Thoracic aorta (tissue), 2 donors: ENCODE results near the gene CRACR2B. TPM values are rescaled to one million over a fixed set of nuclear protein-coding genes. Genes with fewer than 3 reads are reported as not detected.

Experiments
- ATAC-seq: fragments of 150-250 bp; one replicate; pipeline ENCODE4 v1.8.0; 2017; ENCODE audit warnings: low read depth; ENCODE audit not compliant: insufficient number of reproducible peaks, low FRiP score
- DNase-seq: peaks from one replicate; pipeline ENCODE4 v3.0.0-alpha.2; 2020; ENCODE audit warnings: low spot score
- H3K27ac ChIP-seq, 2 donors: fragments of 200-600 bp; sonication (generic); 1 replicate in 1 of 2; 2 replicates in 1 of 2; pipeline ENCODE4 v1.5.1; 2016; ENCODE audit warnings: mild to moderate bottlenecking in 2 of 2, moderate library complexity in 2 of 2
- H3K27me3 ChIP-seq: fragments of 200-600 bp; sonication (generic); replicated peaks from 2 replicates; pipeline ENCODE4 v1.6.0; 2016; ENCODE audit warnings: mild to moderate bottlenecking; ENCODE audit not compliant: insufficient read depth
- H3K36me3 ChIP-seq: fragments of 200-600 bp; sonication (generic); one replicate; pipeline ENCODE4 v1.5.1; 2016
- H3K4me1 ChIP-seq, 2 donors: fragments of 200-600 bp; sonication (generic); 1 replicate in 1 of 2; 2 replicates in 1 of 2; pipeline versions ENCODE4 v1.5.1 to v1.6.0; 2016; ENCODE audit warnings: low read depth in 2 of 2, mild to moderate bottlenecking in 1 of 2; ENCODE audit not compliant: control insufficient read depth in 1 of 2
- H3K4me3 ChIP-seq: fragments of 200-600 bp; sonication (generic); 2 replicates; pipeline ENCODE4 v1.5.1; 2016; ENCODE audit warnings: mild to moderate bottlenecking
- H3K9me3 ChIP-seq: fragments of 200-600 bp; sonication (generic); 2 replicates; pipeline ENCODE4 v1.5.1; 2016
- CTCF ChIP-seq: fragments of 200-600 bp; sonication (generic); IDR thresholded peaks from one replicate; pipeline ENCODE4 v1.5.1; 2019; ENCODE audit warnings: antibody characterized with exemption
- total RNA-seq, 2 donors: library from RNA; depleted of rRNA; stranded (reverse); fragments of >200 nt; gene quantifications; one replicate each; pipeline versions ENCODE4 v1.1.0 to v1.2.3, GENCODE V29; 2016

CRACR2B gene
- total RNA-seq, 2 donors from 2014 or later, result 9.6 to 11.6 TPM

GRCh38 chr11:783581-784015, 44.1 kb upstream of the CRACR2B start:
- peak; percentile 58 for ATAC-seq
- peak overlapping the region; percentile 47 for H3K4me3 ChIP-seq
- no peaks in the 10 kb centered on the region for H3K9me3 ChIP-seq
- H3K27me3 ChIP-seq, result peaks cover under 1% of the 10 kb centered on the region
- peak; percentile 47 for DNase-seq
- TF ChIP-seq CTCF, result peak; percentile 51
- H3K27ac ChIP-seq, result peak overlapping the region; percentile 15 to 41
- H3K4me1 ChIP-seq, result peaks cover 0 to 16% of the 10 kb centered on the region in 2 donors
- no peaks in the 10 kb centered on the region for H3K36me3 ChIP-seq

GRCh38 chr11:786235-787083, 41.3 kb upstream of the CRACR2B start:
- Histone ChIP-seq H3K4me3 (no peak overlapping the region), H3K36me3 (no peaks in the 10 kb centered on the region), H3K27ac (no peak overlapping the region), H3K27me3 (peaks cover 8% of the 10 kb centered on the region), H3K4me1 (peaks cover 0 to 16% of the 10 kb centered on the region in 2 donors), H3K9me3 (no peaks in the 10 kb centered on the region)
- no peak for ATAC-seq
- TF ChIP-seq CTCF, result no peak
- DNase-seq, result no peak

- Histone ChIP-seq H3K4me1 (peaks cover 0 to 16% of the 10 kb centered on the region in 2 donors), H3K27me3 (peaks cover 8% of the 10 kb centered on the region), H3K27ac (no peak overlapping the region), H3K4me3 (no peak overlapping the region), H3K36me3 (no peaks in the 10 kb centered on the region), H3K9me3 (no peaks in the 10 kb centered on the region)
- ATAC-seq (no peak), DNase-seq (no peak)
- TF ChIP-seq CTCF, result no peak
These were observed 40.5 kb upstream of the CRACR2B start for GRCh38 chr11:787084-787675.

- no peak for TF ChIP-seq CTCF
- Histone ChIP-seq H3K36me3 (no peaks in the 10 kb centered on the region), H3K4me3 (no peak overlapping the region), H3K27ac (no peak overlapping the region), H3K4me1 (peaks cover 0 to 9% of the 10 kb centered on the region in 2 donors), H3K27me3 (peaks cover 8% of the 10 kb centered on the region), H3K9me3 (no peaks in the 10 kb centered on the region)
- ATAC-seq (no peak), DNase-seq (no peak)
These were observed 39.6 kb upstream of the CRACR2B start for GRCh38 chr11:788009-788640.
